ENCODE data around the gene NFASC.

The NFASC gene

GRCh38 chr1:204891860-204892259 is 21.2 kb downstream of the NFASC start:
- no peak for DNase-seq

GRCh38 chr1:204894031-204894430 is 23.4 kb downstream of the NFASC start:
- no peak for DNase-seq

- DNase-seq: no peak
Measured at GRCh38 chr1:204894606-204895005, 23.9 kb downstream of the NFASC start.

- no peak for DNase-seq
Measured at GRCh38 chr1:204896023-204896422, 25.4 kb downstream of the NFASC start.

GRCh38 chr1:204896787-204897469 is 26.3 kb downstream of the NFASC start:
- no peak for DNase-seq

GRCh38 chr1:204900721-204901120 is 30.1 kb downstream of the NFASC start:
- DNase-seq: no peak

GRCh38 chr1:204902671-204903070 is 32.0 kb downstream of the NFASC start:
- no peak for DNase-seq

- DNase-seq: no peak
Measured at GRCh38 chr1:204904228-204904810, 33.7 kb downstream of the NFASC start.

GRCh38 chr1:204909109-204909508 is 38.4 kb downstream of the NFASC start:
- DNase-seq: no peak

GRCh38 chr1:204915861-204916495 is 45.3 kb downstream of the NFASC start:
- DNase-seq: no peak

- no peak for DNase-seq
Measured at GRCh38 chr1:204917802-204918201, 47.1 kb downstream of the NFASC start.

- DNase-seq: no peak
Measured at GRCh38 chr1:204920511-204920910, 49.8 kb downstream of the NFASC start.

- DNase-seq: no peak
Measured at GRCh38 chr1:204920967-204921366, 50.3 kb downstream of the NFASC start.

- DNase-seq: no peak
Measured at GRCh38 chr1:204921855-204922516, 51.3 kb downstream of the NFASC start.

- no peak for DNase-seq
Measured at GRCh38 chr1:204923201-204923600, 52.5 kb downstream of the NFASC start.

GRCh38 chr1:204923626-204924012 is 53.0 kb downstream of the NFASC start:
- no peak for DNase-seq

GRCh38 chr1:204924013-204924759 is 53.5 kb downstream of the NFASC start:
- no peak for DNase-seq

GRCh38 chr1:204925701-204926100 is 55.0 kb downstream of the NFASC start:
- no peak for DNase-seq

- DNase-seq: no peak
Measured at GRCh38 chr1:204927673-204928641, 57.3 kb downstream of the NFASC start.

- DNase-seq: no peak
Measured at GRCh38 chr1:204928671-204929486, 58.2 kb downstream of the NFASC start.

Data from stimulated activated CD4-positive, alpha-beta T cell treated with anti-CD3 and anti-CD28 coated beads, Interleukin-12 subunit alpha, Interleukin-12 subunit beta, amount 100 ng/mL, for 4 hours (primary cell).